Fibroblast of mammary gland (primary cell): ENCODE data around the gene PPP1R1A.

Experiments
- DNase-seq: peaks from one replicate; pipeline ENCODE4 v3.0.0-alpha.2; 2010; ENCODE audit warnings: low read depth
- H3K4me3 ChIP-seq: 2 replicates; pipeline ENCODE4 v1.5.1; 2011; ENCODE audit warnings: low read depth, mild to moderate bottlenecking, low read length, moderate library complexity; ENCODE audit not compliant: control insufficient read depth
- TF ChIP-seq, protein P1 (sequence below): conservative IDR thresholded peaks from 2 replicates; pipeline ENCODE4 v1.5.1; 2011; ENCODE audit warnings: low read depth, low read length, inconsistent platforms; ENCODE audit not compliant: control insufficient read depth, insufficient read depth

Gene PPP1R1A

DNA sequence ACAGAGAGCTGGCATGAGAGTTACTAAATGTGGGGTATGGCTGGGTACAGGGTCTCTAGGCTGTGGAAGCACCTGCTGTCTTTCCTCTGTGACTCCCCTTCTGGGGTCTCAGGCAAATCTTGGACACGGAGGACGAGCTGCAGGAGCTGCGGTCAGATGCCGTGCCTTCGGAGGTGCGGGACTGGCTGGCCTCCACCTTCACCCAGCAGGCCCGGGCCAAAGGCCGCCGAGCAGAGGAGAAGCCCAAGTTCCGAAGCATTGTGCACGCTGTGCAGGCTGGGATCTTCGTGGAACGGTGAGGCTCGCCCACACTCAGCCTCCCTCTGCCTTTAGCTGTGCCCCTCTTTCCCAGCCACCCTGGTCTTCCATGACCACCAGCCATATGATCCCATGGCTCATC is 19.4 kb downstream of the PPP1R1A start:
- no peak overlapping the region for H3K4me3 ChIP-seq
- TF ChIP-seq, protein P1, sequence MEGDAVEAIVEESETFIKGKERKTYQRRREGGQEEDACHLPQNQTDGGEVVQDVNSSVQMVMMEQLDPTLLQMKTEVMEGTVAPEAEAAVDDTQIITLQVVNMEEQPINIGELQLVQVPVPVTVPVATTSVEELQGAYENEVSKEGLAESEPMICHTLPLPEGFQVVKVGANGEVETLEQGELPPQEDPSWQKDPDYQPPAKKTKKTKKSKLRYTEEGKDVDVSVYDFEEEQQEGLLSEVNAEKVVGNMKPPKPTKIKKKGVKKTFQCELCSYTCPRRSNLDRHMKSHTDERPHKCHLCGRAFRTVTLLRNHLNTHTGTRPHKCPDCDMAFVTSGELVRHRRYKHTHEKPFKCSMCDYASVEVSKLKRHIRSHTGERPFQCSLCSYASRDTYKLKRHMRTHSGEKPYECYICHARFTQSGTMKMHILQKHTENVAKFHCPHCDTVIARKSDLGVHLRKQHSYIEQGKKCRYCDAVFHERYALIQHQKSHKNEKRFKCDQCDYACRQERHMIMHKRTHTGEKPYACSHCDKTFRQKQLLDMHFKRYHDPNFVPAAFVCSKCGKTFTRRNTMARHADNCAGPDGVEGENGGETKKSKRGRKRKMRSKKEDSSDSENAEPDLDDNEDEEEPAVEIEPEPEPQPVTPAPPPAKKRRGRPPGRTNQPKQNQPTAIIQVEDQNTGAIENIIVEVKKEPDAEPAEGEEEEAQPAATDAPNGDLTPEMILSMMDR = no peak
- no peak for DNase-seq

GRCh38 chr12:54566792-54567191 is 21.7 kb downstream of the PPP1R1A start:
- TF ChIP-seq, protein P1 = no peak
- no peak overlapping the region for H3K4me3 ChIP-seq
- DNase-seq = no peak

GRCh38 chr12:54565986-54566544 is 22.4 kb downstream of the PPP1R1A start:
- H3K4me3 ChIP-seq = no peak overlapping the region
- TF ChIP-seq, protein P1 = no peak
- no peak for DNase-seq

DNA sequence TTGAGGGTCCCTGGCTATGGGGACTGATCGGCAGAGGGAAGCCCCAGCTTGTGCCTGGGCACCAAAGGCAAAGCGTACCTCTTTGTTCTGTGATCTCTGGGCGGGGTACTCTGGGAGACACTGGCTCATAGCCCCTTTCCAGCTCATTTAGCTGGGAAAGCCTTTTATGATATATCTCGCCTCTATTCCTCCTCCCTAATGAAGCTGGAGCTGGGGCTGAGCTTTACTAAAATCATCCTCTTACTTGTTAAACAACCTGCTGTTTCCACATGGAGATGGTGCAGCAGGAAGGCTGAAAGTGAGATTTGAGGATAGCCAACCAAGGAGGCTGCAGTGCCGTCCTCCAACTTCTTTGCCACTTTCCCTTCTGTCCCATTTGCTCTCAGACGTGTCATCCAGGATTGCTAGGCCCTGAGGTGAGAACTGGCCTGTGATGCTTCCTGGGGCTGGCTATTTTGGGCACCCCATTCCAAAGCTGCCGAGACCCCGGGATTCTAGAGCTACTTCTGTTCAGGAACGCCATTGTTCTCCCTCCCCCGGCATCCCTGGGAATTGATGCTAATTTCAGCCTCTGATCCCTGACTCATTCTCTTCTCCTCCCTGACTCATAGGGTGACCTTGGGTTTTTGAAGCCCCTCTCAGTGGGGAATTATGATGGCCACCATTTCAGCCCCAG is 23.0 kb downstream of the PPP1R1A start:
- no peak overlapping the region for H3K4me3 ChIP-seq
- no peak for DNase-seq
- TF ChIP-seq, protein P1 = no peak

- no peak overlapping the region for H3K4me3 ChIP-seq
- DNase-seq = no peak
- TF ChIP-seq, protein P1 = no peak
Observed at GRCh38 chr12:54564768-54565167, 23.7 kb downstream of the PPP1R1A start.

DNA sequence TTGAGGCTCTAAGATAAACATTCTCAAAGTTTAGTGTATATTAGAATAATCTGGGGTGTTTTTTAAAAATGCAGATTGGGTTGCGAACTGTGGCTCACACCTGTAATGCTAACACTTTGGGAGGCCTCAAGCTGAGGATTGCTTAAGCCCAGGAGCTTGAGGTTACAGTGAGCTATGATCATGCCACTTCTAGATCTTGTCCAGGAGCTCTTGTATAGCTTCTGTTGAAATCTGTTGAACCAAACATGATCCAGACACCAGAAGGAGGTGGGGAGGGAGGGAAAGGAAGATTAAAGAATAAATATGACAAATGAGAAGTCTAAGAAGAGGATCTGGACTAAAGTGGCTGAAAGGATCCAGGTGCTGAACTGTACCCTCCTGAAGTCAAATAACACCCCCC is 24.7 kb downstream of the PPP1R1A start:
- TF ChIP-seq, protein P1 = no peak
- H3K4me3 ChIP-seq = no peak overlapping the region
- DNase-seq = no peak
